WTC11 (cell line): ENCODE results near the gene MAPK11.

Experiments
- ATF3 ChIP-seq: sonication (generic); formaldehyde crosslinking; conservative IDR thresholded peaks from 2 replicates; pipeline ENCODE4 v1.8.1; 2022; ENCODE audit warnings: mild to moderate bottlenecking, missing genetic modification reagents
- CTCF ChIP-seq: fragments of 200-600 bp; IDR thresholded peaks from 2 replicates; pipeline ENCODE4 v1.8.0; 2022; ENCODE audit warnings: antibody characterized with exemption
- ESRRA ChIP-seq: sonication (generic); formaldehyde crosslinking; IDR thresholded peaks from 2 replicates; pipeline ENCODE4 v1.8.1; 2022; ENCODE audit warnings: mild to moderate bottlenecking, missing genetic modification reagents, borderline replicate concordance
- ETV6 ChIP-seq: sonication (generic); formaldehyde crosslinking; IDR thresholded peaks from 2 replicates; pipeline ENCODE4 v1.8.1; 2022; ENCODE audit warnings: mild to moderate bottlenecking, missing genetic modification reagents
- FOXJ3 ChIP-seq: sonication (generic); formaldehyde crosslinking; IDR thresholded peaks from 2 replicates; pipeline ENCODE4 v1.9.0; 2021; ENCODE audit warnings: missing genetic modification reagents, mild to moderate bottlenecking, borderline replicate concordance
- SP1 ChIP-seq: sonication (generic); formaldehyde crosslinking; conservative IDR thresholded peaks from 2 replicates; pipeline ENCODE4 v1.8.1; 2022; ENCODE audit warnings: missing genetic modification reagents
- ZSCAN18 ChIP-seq: fragments of 250-450 bp; sonication (Bioruptor Pico); IDR thresholded peaks from 2 replicates; pipeline ENCODE4 v2.1.2; 2022; ENCODE audit warnings: mild to moderate bottlenecking, moderate library complexity

- TF ChIP-seq CTCF, result no peak
- TF ChIP-seq ZSCAN18 (CRISPR knock-in tag), result no peak
- TF ChIP-seq SP1 (CRISPR knock-in tag), result no peak
- TF ChIP-seq ESRRA, result no peak
- no peak for TF ChIP-seq FOXJ3 (CRISPR knock-in tag)
- no peak for TF ChIP-seq ETV6 (CRISPR knock-in tag)
- no peak for TF ChIP-seq ATF3 (CRISPR knock-in tag)
Observed at GRCh38 chr22:50303848-50304527, 33.8 kb upstream of the MAPK11 start.
